K562 (cell line): Measurements from ENCODE around the gene JPH3. TPM values are rescaled to one million over a fixed set of nuclear protein-coding genes. Genes with fewer than 3 reads are reported as not detected.

ENCODE experiments used
- ATAC-seq: fragments of 200-7000 bp; cut with Tn5 transposase; 3 replicates; pipeline ENCODE4 v1.9.1; 2020; ENCODE audit warnings: moderate library complexity
- BruUV-seq: library from RNA; stranded (reverse); fragments of 400-500 nt; replicated peaks from 2 replicates; lab custom pipeline; 2021; lab: Mats Ljungman, UMichigan
- CTCF ChIA-PET: fragments of 300-600 bp; formaldehyde crosslinking; extraction: SDS; loops from one replicate; lab custom pipeline; 2021; ENCODE audit warnings: low intra/inter-chr PET ratio; lab: Yijun Ruan, JAX
- POLR2A ChIA-PET: fragments of 300-600, 350-650 bp; sonication (Branson Sonifier 250); formaldehyde crosslinking; extraction: SDS; loops from one replicate; lab custom pipeline; 2021; ENCODE audit warnings: antibody characterized with exemption, inconsistent platforms; lab: Yijun Ruan, JAX
- DNase-seq, 4 experiments: peaks; one replicate each; pipeline versions ENCODE4 v3.0.0 to v3.0.0-alpha.2; 2011 to 2018; ENCODE audit warnings: low spot score in 3 of 4, mixed read lengths in 3 of 4; ENCODE audit errors: extremely low read depth in 1 of 4
- FAIRE-seq: peaks from 2 replicates; lab custom pipeline; 2011; peaks lifted over from hg19 to GRCh38; lab: Jason Lieb, UNC
- H2AFZ ChIP-seq: 2 replicates; pipeline ENCODE4 v1.6.0; 2011; ENCODE audit warnings: low read depth, low read length, control low read depth, inconsistent platforms
- H3K27ac ChIP-seq: fragments of 200-600 bp; 3 replicates; pipeline ENCODE4 v1.8.0; 2011; ENCODE audit warnings: low read depth, mild to moderate bottlenecking, control low read depth, inconsistent platforms, low read length, moderate library complexity, mixed read lengths; ENCODE audit errors: extremely low read depth
- H3K27me3 ChIP-seq, 2 experiments: fragments of 300-600 bp in 1 of 2; 2 replicates in 1 of 2; 3 replicates in 1 of 2; pipeline versions ENCODE4 v1.6.0 to v1.8.0; 2011; ENCODE audit warnings: inconsistent platforms in 2 of 2, low read length in 2 of 2, mild to moderate bottlenecking in 1 of 2, mixed read lengths in 1 of 2, moderate library complexity in 1 of 2; ENCODE audit not compliant: control insufficient read depth in 2 of 2, insufficient read depth in 2 of 2
- H3K36me3 ChIP-seq: fragments of 300-600 bp; 3 replicates; pipeline ENCODE4 v1.8.0; 2011; ENCODE audit warnings: mild to moderate bottlenecking, low read length, inconsistent platforms; ENCODE audit not compliant: control insufficient read depth, insufficient read depth
- H3K4me1 ChIP-seq, 2 experiments: fragments of 200-600 bp in 1 of 2; replicated peaks in 1 of 2; 2 replicates in 1 of 2; 3 replicates in 1 of 2; pipeline versions ENCODE4 v1.5.1 to v1.8.0; 2011; ENCODE audit warnings: inconsistent platforms in 2 of 2, low read length in 2 of 2, mild to moderate bottlenecking in 1 of 2, mixed read lengths in 1 of 2, moderate library complexity in 1 of 2; ENCODE audit not compliant: control insufficient read depth in 2 of 2, insufficient read depth in 2 of 2
- H3K4me2 ChIP-seq: 2 replicates; pipeline ENCODE4 v1.6.1; 2011; ENCODE audit warnings: low read length, control low read depth, inconsistent platforms, mixed read lengths; ENCODE audit not compliant: insufficient read depth
- H3K4me3 ChIP-seq: fragments of 200-600 bp; sonication (generic), shearing (Covaris generic); 2 replicates; pipeline ENCODE4 v1.5.1; 2016; ENCODE audit warnings: control low read depth, inconsistent platforms
- H3K79me2 ChIP-seq: fragments of 200-600 bp; 3 replicates; pipeline ENCODE4 v1.8.0; 2011; ENCODE audit warnings: low read length, inconsistent platforms; ENCODE audit not compliant: control insufficient read depth, insufficient read depth
- H3K9ac ChIP-seq, 2 experiments: 2 replicates each; pipeline versions ENCODE4 v1.6.0 to v1.6.1; 2011; ENCODE audit warnings: low read depth in 2 of 2, low read length in 2 of 2, control low read depth in 1 of 2, inconsistent platforms in 1 of 2, mild to moderate bottlenecking in 1 of 2, mixed read lengths in 1 of 2; ENCODE audit not compliant: insufficient read depth in 1 of 2
- H3K9me1 ChIP-seq: one replicate; pipeline ENCODE4 v1.6.0; 2011; ENCODE audit warnings: inconsistent platforms, mild to moderate bottlenecking, low read length, moderate library complexity; ENCODE audit not compliant: control insufficient read depth, insufficient read depth
- H3K9me3 ChIP-seq: replicated peaks from 2 replicates; pipeline ENCODE4 v1.5.1; 2011; ENCODE audit warnings: low read depth, low read length, inconsistent platforms; ENCODE audit not compliant: control insufficient read depth, insufficient read depth
- H4K20me1 ChIP-seq: replicated peaks from 2 replicates; pipeline ENCODE4 v1.6.1; 2011; ENCODE audit warnings: low read length, inconsistent platforms, mixed read lengths; ENCODE audit not compliant: control insufficient read depth, insufficient read depth
- BCL6 ChIP-seq: fragments of 250-450 bp; sonication (Bioruptor Pico); IDR thresholded peaks from 2 replicates; pipeline ENCODE4 v1.4.0; 2020
- ILF3 ChIP-seq: fragments of 450-650 bp; IDR thresholded peaks from 2 replicates; pipeline ENCODE4 v1.6.1; 2018; ENCODE audit warnings: antibody characterized with exemption, mild to moderate bottlenecking, moderate library complexity, borderline replicate concordance
- JUND ChIP-seq, 2 experiments: IDR thresholded peaks; 2 replicates in 1 of 2; 3 replicates in 1 of 2; pipeline ENCODE4 v1.6.1; 2011; ENCODE audit warnings: borderline replicate concordance in 2 of 2, low read depth in 2 of 2, low read length in 2 of 2, improper control_type of control experiment in 1 of 2, missing biosample characterization in 1 of 2, missing genetic modification characterization in 1 of 2, missing genetic modification reagents in 1 of 2
- LEF1 ChIP-seq: fragments of 450-650 bp; IDR thresholded peaks from 2 replicates; pipeline ENCODE4 v1.6.1; 2016; ENCODE audit warnings: mild to moderate bottlenecking
- MBD2 ChIP-seq: sonication (generic); IDR thresholded peaks from 2 replicates; pipeline ENCODE4 v1.6.1; 2016; ENCODE audit warnings: low read depth, borderline replicate concordance
- PHB2 ChIP-seq: fragments of 450-650 bp; IDR thresholded peaks from 2 replicates; pipeline ENCODE4 v1.6.1; 2017; ENCODE audit warnings: low read depth
- PHF21A ChIP-seq: fragments of 450-650 bp; IDR thresholded peaks from 2 replicates; pipeline ENCODE4 v1.6.1; 2017; ENCODE audit warnings: low read depth, borderline replicate concordance
- POLR3G ChIP-seq: IDR thresholded peaks from 2 replicates; pipeline ENCODE4 v1.6.1; 2011; ENCODE audit not compliant: insufficient read length, insufficient replicate concordance; ENCODE audit errors: extremely low read depth
- SP2 ChIP-seq: IDR thresholded peaks from 2 replicates; pipeline ENCODE4 v1.6.1; 2011; ENCODE audit warnings: mild to moderate bottlenecking, low read depth, low read length, moderate library complexity; ENCODE audit not compliant: poor library complexity, severe bottlenecking; ENCODE audit errors: extremely low read depth
- STAG1 ChIP-seq: sonication (generic); formaldehyde crosslinking; IDR thresholded peaks from 2 replicates; pipeline ENCODE4 v1.5.0; 2020; ENCODE audit warnings: missing genetic modification reagents, borderline replicate concordance
- TFAM ChIP-seq: fragments of 250-450 bp; sonication (Bioruptor Pico); conservative IDR thresholded peaks from 2 replicates; pipeline ENCODE4 v1.5.0; 2021; ENCODE audit warnings: mild to moderate bottlenecking, moderate library complexity
- ZHX1 ChIP-seq: fragments of 150-350 bp; conservative IDR thresholded peaks from 2 replicates; pipeline ENCODE4 v1.6.1; 2014; ENCODE audit warnings: low read length
- WGBS: fragments of 100-300 bp; shearing (Covaris generic); methylation state at CpG from one replicate; pipeline ENCODE4 v1.1.6; 2016; ENCODE audit warnings: low coverage, mixed read lengths; ENCODE audit not compliant: insufficient coverage; ENCODE audit errors: missing lambda C conversion rate; 5-methylcytosine and 5-hydroxymethylcytosine counted together
- in situ Hi-C: fragments of 300-500 bp; cut with MboI; formaldehyde crosslinking; loops from 4 replicates; pipeline ENCODE4 v1.15.0; 2018; ENCODE audit warnings: inconsistent platforms, mixed read lengths
- intact Hi-C: fragments of 100-400 bp; cut with micrococcal nuclease; formaldehyde crosslinking; loops from 2 replicates; pipeline ENCODE4 v1.14.2; 2022
- polyA plus RNA-seq, 8 experiments: library from polyadenylated mRNA; depleted of rRNA in 4 of 8; stranded (reverse) in 5 of 8; unstranded in 3 of 8; fragments of >200 nt; fragmentation: Nextera tagmentation in 2 of 8; fragmentation: Illumina TruSeq in 1 of 8; extraction: Ambion mirVana in 2 of 8; extraction: Trizol in 1 of 8; gene quantifications; 2 replicates each; pipeline versions ENCODE4 v1.2.1 to v1.2.3, GENCODE V29; 2011 to 2014; ENCODE audit warnings: inconsistent platforms in 1 of 8, missing spikeins in 1 of 8
- total RNA-seq, 7 experiments: library from RNA; depleted of rRNA in 6 of 7; stranded (reverse); fragments of >200 nt in 6 of 7; fragmentation: Illumina TruSeq in 2 of 7; extraction: Trizol in 2 of 7; gene quantifications; 2 replicates each; pipeline versions ENCODE4 v1.2.1 to v1.2.3, GENCODE V29; 2011 to 2021; ENCODE audit warnings: low replicate concordance in 1 of 7
- TF ChIP-seq, protein P1 (sequence below): fragments of 450-650 bp; conservative IDR thresholded peaks from 2 replicates; pipeline ENCODE4 v1.6.1; 2016; ENCODE audit warnings: missing genetic modification characterization, low read depth, mild to moderate bottlenecking, control low read depth, missing compliant biosample characterization
- TF ChIP-seq, protein P2 (sequence below): sonication (generic); formaldehyde crosslinking; IDR thresholded peaks from 2 replicates; pipeline ENCODE4 v1.8.1; 2022; ENCODE audit warnings: missing genetic modification reagents

JPH3 gene
- total and polyA plus RNA-seq, 9 of the 15 experiments (the other 6 are each of a cell fraction or from before 2014, with no cell fraction given): 0.01 TPM; not detected in 8

- H3K9me1 ChIP-seq: peaks cover 15% of the 10 kb centered on the region
- intact Hi-C loops (no loop called here), in situ Hi-C loops (no loop called here)
- H3K4me3 ChIP-seq: no peak overlapping the region
- no TSS peak for BruUV-seq
- peaks cover 3% of the 10 kb centered on the region for H4K20me1 ChIP-seq
- peaks cover 28 to 39% of the 10 kb centered on the region in 2 experiments for H3K4me1 ChIP-seq
- ChIA-PET POLR2A (no interaction called here), CTCF (no interaction called here)
- FAIRE-seq (no peak), DNase-seq (no peak), ATAC-seq (no peak)
- H3K79me2 ChIP-seq: peaks cover 23% of the 10 kb centered on the region
- no peak overlapping the region for H3K27ac ChIP-seq
- no peaks in the 10 kb centered on the region for H3K27me3 ChIP-seq
- TF ChIP-seq LEF1: no peak
- TF ChIP-seq, protein P1, sequence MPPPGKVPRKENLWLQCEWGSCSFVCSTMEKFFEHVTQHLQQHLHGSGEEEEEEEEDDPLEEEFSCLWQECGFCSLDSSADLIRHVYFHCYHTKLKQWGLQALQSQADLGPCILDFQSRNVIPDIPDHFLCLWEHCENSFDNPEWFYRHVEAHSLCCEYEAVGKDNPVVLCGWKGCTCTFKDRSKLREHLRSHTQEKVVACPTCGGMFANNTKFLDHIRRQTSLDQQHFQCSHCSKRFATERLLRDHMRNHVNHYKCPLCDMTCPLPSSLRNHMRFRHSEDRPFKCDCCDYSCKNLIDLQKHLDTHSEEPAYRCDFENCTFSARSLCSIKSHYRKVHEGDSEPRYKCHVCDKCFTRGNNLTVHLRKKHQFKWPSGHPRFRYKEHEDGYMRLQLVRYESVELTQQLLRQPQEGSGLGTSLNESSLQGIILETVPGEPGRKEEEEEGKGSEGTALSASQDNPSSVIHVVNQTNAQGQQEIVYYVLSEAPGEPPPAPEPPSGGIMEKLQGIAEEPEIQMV (tag): no peak
- TF ChIP-seq ZHX1: no peak
- no peak for TF ChIP-seq PHB2
- no peak for TF ChIP-seq STAG1 (CRISPR knock-in tag)
- TF ChIP-seq, protein P2, sequence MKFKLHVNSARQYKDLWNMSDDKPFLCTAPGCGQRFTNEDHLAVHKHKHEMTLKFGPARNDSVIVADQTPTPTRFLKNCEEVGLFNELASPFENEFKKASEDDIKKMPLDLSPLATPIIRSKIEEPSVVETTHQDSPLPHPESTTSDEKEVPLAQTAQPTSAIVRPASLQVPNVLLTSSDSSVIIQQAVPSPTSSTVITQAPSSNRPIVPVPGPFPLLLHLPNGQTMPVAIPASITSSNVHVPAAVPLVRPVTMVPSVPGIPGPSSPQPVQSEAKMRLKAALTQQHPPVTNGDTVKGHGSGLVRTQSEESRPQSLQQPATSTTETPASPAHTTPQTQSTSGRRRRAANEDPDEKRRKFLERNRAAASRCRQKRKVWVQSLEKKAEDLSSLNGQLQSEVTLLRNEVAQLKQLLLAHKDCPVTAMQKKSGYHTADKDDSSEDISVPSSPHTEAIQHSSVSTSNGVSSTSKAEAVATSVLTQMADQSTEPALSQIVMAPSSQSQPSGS (CRISPR knock-in tag): no peak
- no peak for TF ChIP-seq POLR3G
- no peak for TF ChIP-seq SP2
- TF ChIP-seq PHF21A: no peak
- TF ChIP-seq MBD2: no peak
- TF ChIP-seq JUND (IDR thresholded peaks at IDR 0.05; ENCODE audit: borderline replicate concordance, low read depth, low read length): no peak
- TF ChIP-seq JUND (tag; IDR thresholded peaks at IDR 0.05; ENCODE audit: borderline replicate concordance, low read depth, low read length): no peak
- no peak for TF ChIP-seq ILF3
- no peak for TF ChIP-seq BCL6
- TF ChIP-seq TFAM (CRISPR knock-in tag): no peak
- H3K36me3 ChIP-seq: peaks cover 68% of the 10 kb centered on the region
- WGBS: 90% methylated on average over 19 of the region's 28 CpGs
- H2AFZ ChIP-seq: no peak overlapping the region
- H3K9ac ChIP-seq: no peak overlapping the region
- no peaks in the 10 kb centered on the region for H3K9me3 ChIP-seq
- no peak overlapping the region for H3K4me2 ChIP-seq
Measured at GRCh38 chr16:87725596-87726235, 123.4 kb downstream of the JPH3 start.
